GM12891 (cell line): ENCODE results near the gene TMEM178B.

Experiments
- DNase-seq: peaks from one replicate; pipeline ENCODE4 v3.0.0; 2011; ENCODE audit warnings: low spot score; ENCODE audit not compliant: insufficient read length
- FAIRE-seq: peaks from 2 replicates; lab custom pipeline; 2011; peaks lifted over from hg19 to GRCh38; lab: Jason Lieb, UNC
- PAX5 ChIP-seq: IDR thresholded peaks from 2 replicates; pipeline ENCODE4 v1.6.1; 2011; ENCODE audit warnings: low read length, moderate library complexity, mild to moderate bottlenecking; ENCODE audit not compliant: insufficient read depth, severe bottlenecking
- POLR2A ChIP-seq: IDR thresholded peaks from 2 replicates; pipeline ENCODE4 v1.6.1; 2011; ENCODE audit warnings: low read depth, low read length, control low read depth
- POLR2AphosphoS5 ChIP-seq: IDR thresholded peaks from 2 replicates; pipeline ENCODE4 v1.6.1; 2011; ENCODE audit warnings: low read depth, low read length, control low read depth
- POU2F2 ChIP-seq: IDR thresholded peaks from 2 replicates; pipeline ENCODE4 v1.6.1; 2011; ENCODE audit warnings: low read depth, mild to moderate bottlenecking, control low read depth, low read length, moderate library complexity
- SPI1 ChIP-seq: IDR thresholded peaks from 2 replicates; pipeline ENCODE4 v1.6.1; 2011; ENCODE audit warnings: low read depth, low read length, control low read depth
- TAF1 ChIP-seq: IDR thresholded peaks from 2 replicates; pipeline ENCODE4 v1.6.1; 2011; ENCODE audit warnings: low read depth, low read length, control low read depth

Gene TMEM178B

DNA sequence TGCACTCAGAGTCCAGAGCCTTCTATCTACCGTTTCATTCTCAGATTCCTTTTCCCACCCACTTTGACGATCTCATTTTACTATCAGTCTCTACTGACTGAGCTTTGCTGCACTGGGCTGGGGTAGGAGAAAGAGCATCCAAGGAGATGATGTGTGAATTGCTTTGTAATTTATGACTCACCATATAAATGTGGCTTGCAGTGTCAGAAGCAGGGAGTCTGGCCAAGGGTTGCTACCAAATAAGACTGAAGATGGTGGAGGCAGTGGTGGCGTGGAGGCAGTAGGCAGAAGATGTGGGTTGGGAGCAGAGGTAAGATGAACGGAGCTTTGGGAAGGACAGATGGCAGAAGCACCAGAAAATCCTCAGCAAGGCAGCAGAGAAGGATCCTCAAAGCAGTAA lies 404.0 kb downstream of the TMEM178B start:
- FAIRE-seq (no peak), DNase-seq (no peak)
- no peak for TF ChIP-seq PAX5

- FAIRE-seq (no peak), DNase-seq (no peak)
- TF ChIP-seq POU2F2 (no peak), SPI1 (no peak), PAX5 (no peak), TAF1 (no peak), POLR2AphosphoS5 (no peak)
These were observed 405.0 kb downstream of the TMEM178B start for GRCh38 chr7:141478845-141479244.

DNA sequence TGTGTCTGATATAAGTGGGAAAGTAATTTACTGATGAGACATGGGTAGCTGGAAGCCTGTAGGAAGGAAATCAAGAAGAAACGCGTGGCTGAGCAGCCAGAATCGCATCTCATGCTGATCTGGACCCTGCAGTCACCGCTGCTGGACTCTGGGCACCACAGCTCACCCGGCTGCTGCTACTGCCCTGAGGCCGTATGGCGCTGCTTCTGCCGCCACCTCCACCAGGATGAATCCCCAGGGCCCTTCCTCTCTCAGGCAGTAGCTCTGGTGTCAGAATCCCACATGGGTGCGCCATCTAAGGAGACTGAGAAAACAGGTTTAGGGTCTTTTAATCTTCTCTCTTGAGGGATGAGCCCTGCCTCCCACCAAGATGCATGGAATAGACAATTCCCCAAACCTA lies 407.1 kb downstream of the TMEM178B start:
- DNase-seq: no peak
- FAIRE-seq: no peak
- TF ChIP-seq POLR2A: no peak
- no peak for TF ChIP-seq SPI1
- TF ChIP-seq POLR2AphosphoS5: no peak
- no peak for TF ChIP-seq TAF1
- TF ChIP-seq POU2F2: no peak
- no peak for TF ChIP-seq PAX5

DNA sequence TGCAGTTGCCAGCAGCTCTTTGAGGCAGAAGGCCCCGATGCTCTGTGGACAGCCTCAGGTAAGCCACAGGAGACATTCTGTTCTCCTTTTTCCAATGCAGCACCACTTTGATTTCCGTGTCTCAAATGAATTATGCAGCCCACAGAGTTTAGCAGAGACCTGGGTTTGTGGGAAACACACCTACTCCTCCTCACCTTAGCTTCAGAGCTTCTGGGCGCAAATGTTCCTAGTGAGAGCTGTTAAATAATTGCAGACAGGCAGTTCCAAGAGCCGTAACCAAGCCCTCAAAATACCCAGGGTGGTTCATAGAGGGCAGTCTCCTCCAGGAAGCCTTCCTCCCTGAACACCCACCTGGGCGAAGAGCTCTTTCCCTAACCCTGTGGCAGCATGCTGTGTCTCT lies 408.1 kb downstream of the TMEM178B start:
- DNase-seq: no peak
- TF ChIP-seq POLR2AphosphoS5 (no peak), PAX5 (no peak), POU2F2 (no peak), TAF1 (no peak), SPI1 (no peak), POLR2A (no peak)
- no peak for FAIRE-seq

DNA sequence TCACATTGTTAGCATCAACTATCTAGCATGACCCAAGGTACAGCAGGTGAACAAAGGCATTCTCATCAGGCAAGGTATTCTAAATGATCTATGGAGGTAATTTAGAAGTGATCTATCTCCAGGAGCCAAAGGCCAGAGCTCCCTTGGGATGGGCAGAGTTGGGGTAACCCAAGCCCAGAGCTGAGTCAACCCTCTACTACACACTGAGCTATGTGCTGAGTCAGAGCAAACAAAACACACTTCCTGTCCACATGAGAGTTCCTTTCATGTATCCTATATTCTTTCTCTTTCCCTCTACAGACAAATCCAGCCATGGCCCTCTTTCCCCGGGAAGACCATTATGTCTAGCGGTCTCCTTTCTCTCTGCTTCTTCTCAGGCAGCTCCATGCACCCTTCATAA lies 409.2 kb downstream of the TMEM178B start:
- FAIRE-seq (no peak), DNase-seq (no peak)
- TF ChIP-seq POLR2AphosphoS5: no peak
- no peak for TF ChIP-seq POLR2A
- no peak for TF ChIP-seq PAX5
- TF ChIP-seq POU2F2: no peak
- TF ChIP-seq SPI1: no peak
- no peak for TF ChIP-seq TAF1

DNA sequence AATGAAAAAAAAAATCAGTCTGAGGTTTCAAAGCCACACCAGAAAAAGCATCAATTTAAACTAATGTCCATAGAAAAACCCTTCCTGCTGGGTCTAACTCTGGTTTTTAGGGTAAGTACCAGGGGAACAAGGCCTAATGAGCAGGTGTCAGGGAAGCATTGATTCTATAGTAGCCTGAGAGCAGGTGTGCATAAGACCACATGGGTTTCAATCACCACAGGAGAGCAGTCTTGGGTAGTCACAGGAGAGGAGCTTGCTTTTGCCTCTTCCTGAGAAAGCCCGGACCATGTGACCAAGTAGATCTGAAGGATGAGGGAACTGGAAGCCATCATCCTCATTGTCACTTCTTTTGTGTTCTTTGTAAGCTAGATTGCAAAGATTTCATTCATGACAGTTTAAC lies 411.0 kb downstream of the TMEM178B start:
- TF ChIP-seq POLR2A (no peak), SPI1 (no peak), PAX5 (no peak), POLR2AphosphoS5 (no peak), TAF1 (no peak), POU2F2 (no peak)

GRCh38 chr7:141486959-141487358 lies 413.1 kb downstream of the TMEM178B start:
- TF ChIP-seq TAF1: no peak
- TF ChIP-seq PAX5: no peak
- DNase-seq (no peak), FAIRE-seq (no peak)

More for the DNA sequence above, 411.0 kb downstream of the TMEM178B start:
- FAIRE-seq: no peak
- DNase-seq: no peak

DNA sequence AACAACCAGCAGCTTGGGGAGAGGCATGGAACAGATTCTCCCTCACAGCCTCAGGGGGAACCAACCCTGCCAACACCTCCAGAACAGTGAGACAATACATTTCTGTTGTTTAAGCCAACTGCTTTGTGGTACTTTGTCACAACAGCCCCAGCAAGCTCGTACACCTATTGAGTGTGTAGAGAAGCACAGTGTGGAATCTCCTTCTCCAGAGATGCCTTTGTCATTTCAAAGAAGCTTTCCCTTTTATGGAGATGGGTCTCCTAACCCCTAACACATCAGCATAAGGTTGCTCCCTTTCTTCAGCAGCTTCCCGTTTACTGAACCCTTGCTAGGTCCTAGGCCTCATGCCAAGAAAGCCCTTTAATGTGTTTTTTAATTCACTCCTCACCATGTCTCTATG lies 416.6 kb downstream of the TMEM178B start:
- no peak for FAIRE-seq
- TF ChIP-seq PAX5 (no peak), POU2F2 (no peak), SPI1 (no peak), POLR2AphosphoS5 (no peak), TAF1 (no peak), POLR2A (no peak)
- DNase-seq: no peak

DNA sequence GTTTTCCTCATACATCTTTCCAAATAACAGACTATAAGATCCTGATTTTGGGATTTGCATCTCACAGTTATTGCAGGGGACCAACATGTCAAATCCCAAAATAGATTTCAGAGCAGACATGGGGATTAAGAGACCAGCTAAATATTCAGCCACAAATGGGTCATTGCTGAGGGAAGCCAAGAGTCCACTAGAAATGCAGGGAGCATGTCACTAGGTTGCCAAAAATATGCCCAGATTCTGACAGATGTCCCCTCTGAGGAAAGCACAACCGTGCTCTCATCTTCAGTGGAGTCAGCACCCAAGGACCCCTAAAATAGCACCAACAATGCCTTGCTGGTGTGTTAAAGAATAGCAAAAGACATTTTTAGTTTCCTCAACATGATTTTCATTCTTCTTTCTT lies 421.2 kb downstream of the TMEM178B start:
- FAIRE-seq: no peak

DNA sequence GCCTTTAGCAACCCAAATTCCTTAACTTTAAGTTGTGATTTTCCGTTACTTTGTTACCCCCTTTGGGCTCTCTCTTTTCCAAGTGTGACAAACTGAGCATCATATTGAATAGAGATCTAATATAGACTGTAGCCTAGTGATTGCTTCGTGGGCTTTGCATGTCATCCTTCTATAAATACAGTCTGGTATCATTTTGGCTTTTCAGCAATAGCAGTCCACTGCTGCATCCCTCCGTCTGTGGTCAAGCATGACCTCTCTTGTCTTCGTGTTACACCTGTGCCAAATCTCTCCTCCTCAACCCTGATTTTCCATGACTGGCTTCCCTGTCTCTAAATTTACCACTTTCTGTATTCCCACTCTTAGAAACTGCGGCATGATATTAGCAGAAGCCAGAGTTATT lies 423.5 kb downstream of the TMEM178B start:
- FAIRE-seq: no peak
- no peak for TF ChIP-seq POLR2AphosphoS5
- TF ChIP-seq PAX5: no peak
- DNase-seq: no peak

More for the DNA sequence above, 421.2 kb downstream of the TMEM178B start:
- no peak for DNase-seq
- TF ChIP-seq SPI1 (no peak), TAF1 (no peak), POU2F2 (no peak), POLR2AphosphoS5 (no peak), POLR2A (no peak), PAX5 (no peak)

DNA sequence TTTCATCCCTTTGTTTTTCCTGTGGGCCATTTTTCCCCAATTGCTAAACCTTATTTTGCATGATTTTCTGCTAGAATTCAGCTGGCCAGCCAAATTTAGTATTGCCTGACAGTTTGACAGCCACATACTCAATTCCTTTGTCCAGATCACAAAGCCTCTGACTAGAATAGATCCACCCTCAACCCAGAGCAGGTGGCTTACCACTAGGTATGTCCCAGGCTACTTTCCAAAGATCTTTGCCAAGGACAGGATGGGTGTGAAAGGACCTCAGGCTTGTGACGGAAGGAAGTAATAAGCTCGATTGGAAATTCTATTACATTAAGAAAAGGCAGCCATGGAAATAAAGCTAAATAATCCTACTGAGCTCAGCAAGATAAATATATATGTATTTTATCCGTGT lies 426.7 kb downstream of the TMEM178B start:
- no peak for TF ChIP-seq SPI1
- no peak for TF ChIP-seq POLR2AphosphoS5
- no peak for TF ChIP-seq PAX5
- TF ChIP-seq TAF1: no peak
- TF ChIP-seq POU2F2: no peak
- TF ChIP-seq POLR2A: no peak
- DNase-seq: no peak

DNA sequence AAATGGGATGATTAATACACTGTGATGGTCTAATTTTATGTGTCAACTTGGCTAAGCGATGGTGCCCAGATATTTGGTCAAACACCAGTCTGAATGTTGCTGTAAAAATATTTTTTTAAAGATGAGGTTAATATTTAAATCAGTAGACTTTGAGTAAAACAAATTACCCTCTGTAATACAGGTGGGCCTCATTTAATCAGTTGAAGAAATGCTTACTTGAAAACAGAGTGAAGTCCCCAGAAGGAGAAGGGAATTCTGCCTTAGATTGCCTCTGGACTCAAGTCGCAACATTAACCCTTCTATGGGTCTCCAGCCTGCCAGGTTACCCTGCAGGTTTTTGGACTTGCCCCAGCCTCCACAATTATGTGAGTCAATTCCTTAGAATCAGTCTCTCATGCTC lies 427.6 kb downstream of the TMEM178B start:
- TF ChIP-seq TAF1 (no peak), POLR2AphosphoS5 (no peak), POU2F2 (no peak), PAX5 (no peak), POLR2A (no peak), SPI1 (no peak)
- FAIRE-seq (no peak), DNase-seq (no peak)

More for the DNA sequence above, 426.7 kb downstream of the TMEM178B start:
- FAIRE-seq: no peak
